Stimulated activated CD4-positive, alpha-beta T cell treated with anti-CD3 and anti-CD28 coated beads, Interleukin-15, amount 100 ng/mL, for 24 hours (primary cell): ENCODE results near the gene KRTAP5-3.

Experiments
- DNase-seq: peaks from one replicate; pipeline ENCODE4 v3.0.0-alpha.2; 2020

The KRTAP5-3 gene

DNA sequence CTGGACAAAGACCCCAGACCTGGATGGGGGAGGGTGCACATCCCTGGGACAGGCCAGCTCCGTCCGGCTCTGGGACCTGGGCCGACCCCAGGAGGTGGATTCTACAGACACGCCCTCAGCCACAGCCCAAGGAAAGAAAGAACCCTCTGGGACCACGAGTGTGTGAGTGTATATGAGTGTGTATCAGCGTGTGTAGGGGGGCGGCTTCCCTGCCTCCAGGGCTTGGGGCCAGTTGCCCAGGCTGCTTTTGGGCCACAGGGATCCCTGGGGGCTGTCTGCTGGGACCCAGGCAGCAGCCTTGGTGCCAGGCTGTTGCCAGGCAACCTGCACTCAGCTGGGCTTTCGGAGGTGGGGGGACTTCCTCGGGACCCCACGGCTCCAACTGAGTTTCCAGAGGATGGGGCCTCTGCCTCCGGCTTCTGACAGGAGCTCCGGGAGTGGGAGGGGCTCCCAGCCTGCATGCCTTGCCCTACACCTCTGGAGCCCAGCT lies 45.1 kb downstream of the KRTAP5-3 start:
- no peak for DNase-seq

DNA sequence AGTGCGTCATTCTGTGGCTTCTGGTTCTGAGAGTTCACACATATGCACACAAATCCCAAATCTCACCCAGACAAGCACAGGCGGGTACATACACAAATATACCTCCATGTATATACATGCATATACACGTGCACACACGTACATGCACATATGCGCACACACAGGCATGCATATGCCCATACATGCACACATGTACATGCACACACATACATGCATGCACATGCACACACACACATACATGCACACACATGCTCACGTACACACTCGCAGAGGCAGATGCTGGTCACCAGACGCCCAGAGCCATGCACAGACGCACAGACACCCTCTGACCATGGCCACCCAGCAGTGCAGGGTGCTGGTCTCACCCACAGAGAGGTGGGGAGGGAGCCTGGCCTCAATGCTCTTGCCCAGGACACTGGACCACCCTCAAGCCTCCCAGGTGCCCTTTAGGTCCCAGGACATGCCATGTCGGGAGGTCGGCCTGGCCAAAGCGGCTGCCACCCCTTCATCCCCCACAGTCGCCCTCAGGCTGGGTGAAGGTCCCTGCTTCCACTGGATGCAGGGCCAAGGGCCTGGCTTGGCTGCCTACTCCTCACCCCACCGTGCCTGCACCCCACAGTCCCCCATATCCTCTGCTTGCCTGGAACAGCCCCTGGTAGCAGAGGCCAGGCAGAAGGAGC lies 45.7 kb downstream of the KRTAP5-3 start:
- DNase-seq: no peak

DNA sequence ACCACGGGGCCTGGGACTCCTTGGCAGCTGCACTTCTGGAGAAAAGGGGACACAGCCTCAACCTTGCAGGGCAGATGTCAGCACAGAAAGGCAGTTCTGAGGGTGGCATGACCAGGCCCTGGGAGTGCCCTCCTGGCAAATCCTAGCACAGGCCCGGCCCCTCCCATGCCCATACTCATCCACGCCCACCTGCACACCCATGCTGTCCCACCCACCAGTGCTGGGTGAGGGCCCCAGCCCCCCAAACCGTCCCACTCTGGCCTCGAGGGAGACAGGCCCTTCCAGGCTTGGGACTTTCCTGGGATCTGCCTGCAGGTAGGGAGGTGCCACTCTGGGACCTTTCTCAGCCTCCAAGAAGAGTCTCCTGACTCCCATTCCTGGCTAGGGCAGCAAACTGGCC lies 46.3 kb downstream of the KRTAP5-3 start:
- DNase-seq: no peak

DNA sequence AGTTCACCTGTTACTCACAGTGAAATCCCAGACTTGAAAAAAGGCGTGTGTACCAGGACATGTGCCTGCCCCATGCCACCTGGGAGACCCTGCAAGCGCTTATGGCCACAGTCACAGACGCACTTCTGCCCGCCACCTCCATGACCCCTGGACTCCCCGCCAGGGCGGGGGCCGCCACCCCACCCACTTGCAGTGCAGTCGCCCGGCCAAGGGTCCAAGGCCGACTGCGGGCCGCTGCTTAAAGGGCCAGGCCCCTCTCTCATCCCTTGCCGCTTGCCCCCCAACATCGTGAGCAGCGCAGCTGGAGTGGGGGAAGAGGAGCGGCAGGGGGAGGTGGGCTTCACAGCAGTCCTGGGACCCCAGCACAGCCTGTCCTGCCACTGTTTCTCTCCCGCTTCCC lies 47.0 kb downstream of the KRTAP5-3 start:
- no peak for DNase-seq

DNA sequence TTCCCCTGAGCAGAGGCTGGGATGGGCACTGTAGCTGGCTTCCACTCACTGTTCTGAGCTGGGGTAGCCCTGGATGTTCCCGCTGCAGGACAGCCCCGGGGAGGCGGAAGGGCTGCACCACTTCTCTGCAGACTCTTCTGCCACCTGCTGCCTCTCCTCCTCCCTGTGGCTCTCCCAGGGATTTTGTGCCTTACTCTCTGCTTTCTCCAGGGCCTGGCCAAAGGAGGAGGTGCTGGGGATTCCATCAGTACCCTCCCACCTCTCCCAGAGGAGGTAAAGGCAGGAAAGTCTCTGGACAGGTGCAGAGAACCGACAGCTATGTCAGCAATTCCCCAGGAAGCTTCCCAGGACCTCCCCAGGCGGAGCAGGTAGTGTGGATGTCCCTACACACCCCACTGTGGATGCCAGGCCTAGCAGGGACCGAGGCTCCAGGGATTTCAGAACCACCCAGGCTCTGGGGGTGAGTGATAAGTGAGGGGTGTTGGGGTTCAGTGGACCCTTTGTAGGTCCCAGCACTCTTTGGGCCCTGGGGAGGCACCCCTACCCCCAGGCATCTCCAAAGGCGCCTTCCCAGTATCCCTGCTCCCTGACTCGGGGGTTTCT lies 47.5 kb downstream of the KRTAP5-3 start:
- DNase-seq: no peak

DNA sequence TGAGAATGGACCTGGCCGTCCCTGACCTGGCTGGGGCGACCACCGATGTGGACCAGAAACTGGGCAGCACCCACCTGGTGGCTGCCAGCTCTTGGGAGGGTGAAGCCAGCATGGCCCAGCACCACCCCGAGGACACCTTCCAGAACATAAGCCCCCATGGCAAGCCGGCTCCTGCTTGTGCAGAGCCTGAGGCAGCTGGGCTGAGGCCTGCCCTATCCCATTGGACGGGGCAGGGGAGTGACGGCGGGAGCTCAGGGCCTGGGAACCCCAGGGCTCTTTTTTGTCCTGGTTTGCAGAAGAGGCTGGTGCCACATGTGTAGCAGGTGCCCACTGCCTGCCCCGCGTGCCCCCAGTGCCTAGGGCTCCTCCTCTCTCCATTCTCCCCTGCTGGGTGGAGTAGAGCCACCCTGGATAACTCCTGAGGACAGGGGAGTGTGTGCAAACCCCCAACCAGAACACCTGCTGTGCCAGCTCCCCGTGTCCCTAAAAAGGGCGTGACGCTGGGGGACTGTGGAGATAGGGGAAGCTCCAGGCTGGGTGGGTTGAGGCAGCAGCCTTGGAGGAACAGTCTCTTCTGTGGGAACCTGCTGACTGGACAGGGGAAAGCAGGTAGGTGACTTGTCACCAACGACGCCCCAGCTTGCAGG lies 48.1 kb downstream of the KRTAP5-3 start:
- DNase-seq: no peak

DNA sequence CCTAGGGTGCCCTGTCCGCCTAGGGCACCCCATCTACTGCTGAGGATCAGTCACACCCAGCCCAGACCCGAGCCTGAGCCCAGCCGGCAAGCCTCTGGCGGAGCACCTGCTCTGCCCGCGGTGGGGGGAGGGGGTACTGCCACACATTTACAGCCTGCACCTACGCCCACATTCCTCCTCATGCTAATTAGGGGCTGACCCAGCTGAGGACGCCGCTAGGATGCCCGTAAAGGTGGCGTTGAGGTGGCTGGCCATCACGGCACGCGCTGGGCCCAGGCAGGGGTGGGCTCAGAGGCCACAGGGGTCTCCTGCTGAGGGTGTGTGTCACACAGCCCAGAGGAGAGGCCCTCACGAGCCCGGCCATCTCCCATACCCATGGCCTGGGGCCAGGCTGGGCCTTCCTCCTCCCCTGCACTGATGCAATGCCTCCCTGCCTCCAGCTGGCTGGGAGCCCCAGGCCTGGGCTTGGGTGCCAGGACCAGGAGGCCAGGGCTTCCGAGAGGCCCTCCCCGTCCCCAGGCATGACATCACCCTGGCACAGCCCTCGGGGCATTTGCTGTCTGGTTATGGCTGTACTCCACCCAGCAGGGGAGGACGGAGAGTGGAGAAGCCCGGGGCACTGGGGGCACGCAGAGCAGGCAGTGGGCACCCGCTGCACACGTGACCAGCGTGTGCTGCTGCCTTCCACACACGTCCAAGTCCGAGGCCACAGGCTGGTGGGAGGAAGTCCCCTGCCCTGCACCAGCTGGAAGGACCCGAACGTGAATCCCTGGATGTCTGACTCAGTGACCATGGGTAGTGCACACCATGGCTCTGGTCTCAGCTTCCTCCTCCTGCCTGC lies 48.9 kb downstream of the KRTAP5-3 start:
- peak; percentile 30 for DNase-seq

DNA sequence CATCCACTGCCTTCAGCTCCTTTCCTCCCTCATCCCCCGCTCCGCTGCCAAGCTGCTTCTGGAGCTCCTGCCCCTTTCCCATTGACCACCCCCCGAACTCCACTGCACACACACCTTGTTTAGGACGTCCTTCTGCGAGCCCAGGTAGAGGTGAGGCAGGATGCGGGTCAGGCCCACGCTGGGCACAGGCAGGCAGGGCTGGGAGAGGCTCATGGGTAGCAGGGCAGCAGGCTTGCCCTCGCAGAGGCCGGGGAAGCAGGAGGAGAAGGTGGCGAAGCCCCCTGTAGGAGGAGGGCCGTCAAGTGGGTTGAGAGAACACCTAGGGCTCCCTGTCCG lies 49.5 kb downstream of the KRTAP5-3 start:
- no peak for DNase-seq

DNA sequence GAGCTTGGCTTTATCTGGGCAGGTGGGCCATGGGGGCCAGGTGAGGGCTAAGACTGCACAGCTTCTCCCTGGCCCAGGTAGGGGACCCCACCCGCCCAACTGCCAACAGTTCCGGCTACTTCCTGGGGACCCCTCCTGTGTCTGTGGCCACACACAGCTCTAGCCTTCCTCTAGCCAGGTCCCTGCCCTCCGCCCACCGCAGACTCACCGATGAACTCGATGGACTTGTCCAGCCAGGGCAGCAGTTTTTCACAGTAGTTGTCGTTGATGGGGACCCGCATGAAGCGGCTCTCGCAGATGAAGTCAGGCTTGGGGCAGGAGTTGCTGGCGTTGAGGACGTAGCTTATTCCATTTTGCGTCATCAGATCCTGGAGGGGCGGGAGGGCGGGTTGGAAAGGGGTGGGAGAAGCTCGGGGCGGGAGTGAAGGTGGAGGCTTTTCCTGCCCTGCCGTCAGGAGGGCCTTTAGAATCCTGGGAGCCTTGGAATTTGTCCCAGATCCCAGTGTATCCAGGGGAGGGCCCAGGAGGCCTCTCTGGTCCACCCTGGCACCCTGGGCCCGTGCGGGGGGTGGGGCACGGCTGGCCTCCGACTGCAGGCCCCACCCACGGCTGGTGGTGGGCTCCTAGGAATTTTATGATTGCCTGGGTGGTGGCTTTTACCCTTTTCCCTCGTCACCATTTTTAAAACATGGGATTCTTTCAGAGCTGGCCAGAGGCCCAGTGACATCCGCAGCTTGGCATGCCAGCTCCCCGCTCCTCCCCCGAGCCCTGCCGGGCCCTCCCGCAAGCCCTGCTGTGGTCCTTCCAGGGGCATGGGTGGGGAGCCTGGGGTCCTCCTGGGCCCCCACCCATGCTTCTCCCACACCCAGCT lies 50.1 kb downstream of the KRTAP5-3 start:
- no peak for DNase-seq
